Omental fat pad (tissue), 4 donors: Measurements from ENCODE around the gene PPP6R2. TPM values are rescaled to one million over a fixed set of nuclear protein-coding genes. Genes with fewer than 3 reads are reported as not detected.

Source experiments
- ATAC-seq: fragments of 150-250 bp; one replicate; pipeline ENCODE4 v1.9.1; 2016; ENCODE audit warnings: mild to moderate bottlenecking, moderate library complexity; ENCODE audit not compliant: low FRiP score
- DNase-seq: peaks from one replicate; pipeline ENCODE4 v3.0.0-alpha.2; 2019; ENCODE audit warnings: low spot score
- total RNA-seq, 4 donors: library from RNA; depleted of rRNA; stranded (reverse); fragments of >200 nt; gene quantifications; one replicate each; pipeline ENCODE4 v1.1.0, GENCODE V29; 2016
- TF ChIP-seq, protein P1 (sequence below), 3 donors: fragments of 450-650 bp; IDR thresholded peaks; one replicate each; pipeline ENCODE4 v1.5.1; 2016 to 2017; ENCODE audit warnings: antibody characterized with exemption in 3 of 3, mild to moderate bottlenecking in 3 of 3, moderate library complexity in 2 of 3

The PPP6R2 gene
- total RNA-seq, 4 donors from 2014 or later, result 35.6 to 64.6 (median 41.7) TPM

DNA sequence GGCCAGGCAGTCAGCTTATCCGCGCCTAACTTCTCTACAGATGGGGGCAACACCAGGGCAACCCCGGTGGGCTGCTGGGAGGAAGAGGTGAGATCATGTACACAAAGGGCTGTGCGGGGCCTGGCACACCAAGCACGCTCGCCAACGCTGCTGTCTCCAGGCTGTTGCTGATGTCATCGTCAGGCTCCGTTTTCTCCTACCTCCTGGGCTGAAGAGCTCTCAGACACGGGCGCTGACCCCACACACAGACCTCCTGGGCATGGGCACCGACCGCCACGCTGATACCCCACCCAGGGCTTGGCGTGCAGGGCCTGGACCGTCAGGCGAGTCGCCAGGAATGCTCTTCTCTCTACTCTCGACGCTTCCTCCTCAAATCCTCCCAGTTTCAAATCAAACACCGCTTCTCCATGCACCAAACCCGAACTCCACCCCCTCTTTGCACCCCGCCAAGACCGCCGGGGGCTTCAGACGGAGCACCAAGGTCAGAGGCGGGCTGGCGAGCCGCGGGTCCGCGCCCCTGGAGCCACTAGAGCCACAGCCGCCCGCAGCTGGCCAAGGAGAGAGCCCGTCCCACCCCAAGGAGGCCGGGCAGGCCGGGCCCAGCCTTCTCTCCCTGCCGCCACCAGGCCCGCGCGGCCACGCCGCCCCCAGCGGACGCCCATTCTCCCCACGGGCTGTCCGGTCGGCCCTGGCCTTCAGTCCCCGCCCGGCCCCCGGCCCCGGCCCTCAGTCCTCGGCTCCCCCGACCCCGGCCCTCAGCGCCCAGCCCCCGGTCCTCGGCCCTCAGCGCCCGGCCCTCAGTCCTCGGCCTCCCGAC, 130.9 kb downstream of the PPP6R2 start:
- peak; percentile 24 for ATAC-seq
- DNase-seq, result no peak
- TF ChIP-seq, protein P1, sequence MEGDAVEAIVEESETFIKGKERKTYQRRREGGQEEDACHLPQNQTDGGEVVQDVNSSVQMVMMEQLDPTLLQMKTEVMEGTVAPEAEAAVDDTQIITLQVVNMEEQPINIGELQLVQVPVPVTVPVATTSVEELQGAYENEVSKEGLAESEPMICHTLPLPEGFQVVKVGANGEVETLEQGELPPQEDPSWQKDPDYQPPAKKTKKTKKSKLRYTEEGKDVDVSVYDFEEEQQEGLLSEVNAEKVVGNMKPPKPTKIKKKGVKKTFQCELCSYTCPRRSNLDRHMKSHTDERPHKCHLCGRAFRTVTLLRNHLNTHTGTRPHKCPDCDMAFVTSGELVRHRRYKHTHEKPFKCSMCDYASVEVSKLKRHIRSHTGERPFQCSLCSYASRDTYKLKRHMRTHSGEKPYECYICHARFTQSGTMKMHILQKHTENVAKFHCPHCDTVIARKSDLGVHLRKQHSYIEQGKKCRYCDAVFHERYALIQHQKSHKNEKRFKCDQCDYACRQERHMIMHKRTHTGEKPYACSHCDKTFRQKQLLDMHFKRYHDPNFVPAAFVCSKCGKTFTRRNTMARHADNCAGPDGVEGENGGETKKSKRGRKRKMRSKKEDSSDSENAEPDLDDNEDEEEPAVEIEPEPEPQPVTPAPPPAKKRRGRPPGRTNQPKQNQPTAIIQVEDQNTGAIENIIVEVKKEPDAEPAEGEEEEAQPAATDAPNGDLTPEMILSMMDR (IDR thresholded peaks at IDR 0.05), result no peak

DNA sequence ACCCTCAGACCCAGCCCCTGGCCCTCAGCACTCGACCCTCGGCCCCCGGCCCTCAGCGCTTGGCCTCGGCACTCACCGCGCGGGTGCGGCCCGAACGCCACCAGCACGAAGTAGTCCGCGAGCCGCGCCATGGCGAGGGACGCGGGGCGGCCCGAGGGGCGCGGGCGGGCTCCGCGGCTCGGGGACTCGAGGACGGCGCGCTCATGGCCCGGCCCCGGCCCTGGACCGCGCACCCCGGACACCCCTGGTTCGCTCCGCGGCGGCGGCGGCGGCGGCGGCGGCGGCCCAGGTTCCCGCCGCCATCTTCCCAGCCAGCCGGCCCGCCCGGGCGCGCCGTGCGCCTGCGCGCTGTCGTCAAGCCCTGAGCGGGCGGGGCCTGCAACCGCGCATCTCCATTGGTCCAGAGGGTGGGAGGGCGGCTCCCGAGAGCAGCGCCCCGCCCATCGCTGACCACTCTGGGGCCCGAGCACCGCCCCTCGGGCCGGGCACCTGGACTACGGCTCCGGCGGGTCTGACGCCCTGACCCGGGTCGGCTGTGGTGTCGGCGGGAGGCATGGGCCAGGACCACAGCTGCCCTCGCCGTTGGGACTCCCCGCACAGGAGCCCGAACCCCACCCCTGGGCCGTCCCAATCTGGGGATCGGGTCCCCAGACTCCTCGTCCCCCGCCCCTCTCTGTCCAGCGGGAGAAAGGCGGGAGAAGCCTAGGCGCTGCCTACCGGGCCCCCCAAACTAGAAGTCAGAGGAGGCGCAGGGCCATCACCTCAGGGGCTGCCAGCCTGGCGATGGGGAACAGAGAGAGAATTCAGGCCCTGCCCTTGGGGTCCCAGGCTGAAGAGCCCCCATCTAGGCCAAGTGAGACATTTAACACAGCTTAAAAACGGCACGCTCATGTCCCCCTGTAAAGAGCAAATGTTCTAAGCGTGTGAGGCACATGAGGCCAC, 131.9 kb downstream of the PPP6R2 start, which contains the start of gene SBF1:
Gene SBF1, minus strand, starts transcription at position 326 of the 942 bp plus-strand sequence. Its CDS starts 195 bp downstream, at position 131.
- TF ChIP-seq, protein P1 (IDR thresholded peaks at IDR 0.05), result no peak
- peak; percentile 97 for ATAC-seq
- DNase-seq, result peak; percentile 82

DNA sequence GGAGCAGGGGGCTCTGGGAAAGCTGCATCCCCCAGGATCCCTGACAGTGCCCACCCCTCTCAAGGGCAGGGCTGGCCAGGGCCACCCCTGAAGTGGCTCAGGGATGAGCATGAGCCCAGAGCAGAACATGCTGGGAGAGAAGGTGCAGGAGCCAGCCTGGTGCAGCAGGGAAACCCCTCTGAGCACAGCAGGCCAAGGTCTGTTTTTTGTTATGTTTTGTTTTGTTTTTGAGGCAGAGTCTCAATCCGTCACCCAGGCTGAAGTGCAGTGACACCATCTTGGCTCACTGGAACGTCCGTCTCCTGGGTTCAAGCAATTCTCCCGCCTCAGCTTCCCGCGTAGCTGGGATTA, 132.5 kb downstream of the PPP6R2 start:
- TF ChIP-seq, protein P1 (IDR thresholded peaks at IDR 0.05), result no peak
- DNase-seq, result no peak
- no peak for ATAC-seq

DNA sequence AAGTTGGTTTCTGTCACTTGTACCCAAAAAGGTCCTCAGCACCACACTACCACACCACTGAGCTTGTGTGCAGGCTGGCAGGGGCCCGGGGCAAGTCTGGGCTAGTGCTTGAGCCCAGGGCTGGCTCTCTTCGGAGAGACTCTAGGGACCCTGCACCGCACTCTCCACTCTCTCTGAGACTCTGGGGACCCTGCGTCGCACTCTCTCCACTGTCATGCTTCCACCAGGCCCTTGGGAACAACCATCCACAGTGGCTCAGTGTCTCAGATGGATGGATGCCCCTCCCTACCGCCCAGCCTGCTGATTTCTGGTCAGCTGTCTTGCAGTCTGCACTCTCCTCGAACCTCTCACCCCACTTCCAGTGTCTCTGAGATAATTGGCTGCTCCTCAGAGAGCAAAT, 133.7 kb downstream of the PPP6R2 start:
- ATAC-seq, result no peak
- TF ChIP-seq, protein P1 (IDR thresholded peaks at IDR 0.05), result no peak
- DNase-seq, result no peak

DNA sequence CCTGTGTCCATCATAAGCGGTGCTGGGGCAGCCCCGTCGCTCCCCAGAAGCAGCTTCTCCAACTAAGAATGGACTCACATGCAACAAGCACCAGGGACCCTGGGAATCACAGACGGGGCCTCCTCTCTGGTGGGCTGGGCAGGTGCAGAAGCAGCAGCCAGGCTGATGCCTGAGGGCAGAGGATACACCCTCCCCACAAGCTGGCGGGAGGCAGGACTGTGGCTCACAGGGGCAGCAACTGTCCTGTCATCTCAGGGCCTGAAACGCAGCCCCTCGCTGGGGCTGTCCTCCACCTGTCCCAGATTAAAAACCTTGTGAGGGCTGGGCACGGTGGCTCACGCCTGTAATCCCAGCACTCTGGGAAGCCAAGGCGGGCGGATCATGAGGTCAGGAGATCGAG, 134.8 kb downstream of the PPP6R2 start:
- TF ChIP-seq, protein P1 (IDR thresholded peaks at IDR 0.05), result no peak
- ATAC-seq (no peak), DNase-seq (no peak)

DNA sequence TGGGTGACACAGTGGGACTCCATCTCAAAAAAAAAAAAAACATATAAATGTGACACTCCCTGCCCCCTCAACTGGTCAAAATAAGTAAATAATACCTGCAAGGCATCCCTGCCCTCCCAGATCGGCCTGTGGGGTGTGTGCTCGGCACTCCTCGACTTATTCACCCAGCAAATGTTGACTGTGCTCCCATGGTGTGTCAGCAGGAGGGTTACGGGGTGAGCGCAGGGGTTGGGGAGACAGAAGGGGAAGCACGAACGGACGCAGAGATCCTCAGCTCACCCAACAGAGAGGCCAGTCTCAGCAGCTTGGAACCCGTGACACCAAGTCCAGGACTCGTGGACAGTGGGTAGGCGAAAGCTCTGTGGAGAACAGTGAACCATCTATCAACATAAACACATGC, 136.6 kb downstream of the PPP6R2 start:
- DNase-seq, result no peak
- TF ChIP-seq, protein P1 (IDR thresholded peaks at IDR 0.05), result no peak
- ATAC-seq, result no peak
